ENCODE data around the gene C9orf43. TPM values are rescaled to one million over a fixed set of nuclear protein-coding genes. Genes with fewer than 3 reads are reported as not detected.
"Not testable (repeated sequence)": the region's sequence is repeated elsewhere in the genome, so short reads cannot be mapped to it uniquely, and the experiment has no call there.

Gene C9orf43
- total RNA-seq, 1 donor from 2014 or later: 0.88 TPM

- Histone ChIP-seq H3K4me3 (ENCODE audit: low read depth, low read length) (no peak overlapping the region), H3K36me3 (ENCODE audit: control insufficient read depth, insufficient read depth, low read length) (no peaks in the 10 kb centered on the region), H3K27me3 (ENCODE audit: control insufficient read depth, insufficient read depth, low read length) (no peaks in the 10 kb centered on the region)
- DNase-seq (ENCODE audit: low read depth): no peak
- TF ChIP-seq CTCF (IDR thresholded peaks at IDR 0.05; ENCODE audit: insufficient read depth, low read length, poor library complexity, severe bottlenecking): no peak
Measured at GRCh38 chr9:113373676-113374392, 36.7 kb upstream of the C9orf43 start.

GRCh38 chr9:113375057-113376023 lies 35.2 kb upstream of the C9orf43 start:
- DNase-seq (ENCODE audit: low read depth): no peak
- H3K36me3 ChIP-seq (ENCODE audit: control insufficient read depth, insufficient read depth, low read length): no peaks in the 10 kb centered on the region
- peak overlapping the region; percentile 21 for H3K4me3 ChIP-seq (ENCODE audit: low read depth, low read length)
- no peak for TF ChIP-seq CTCF (IDR thresholded peaks at IDR 0.05; ENCODE audit: insufficient read depth, low read length, poor library complexity, severe bottlenecking)
- no peaks in the 10 kb centered on the region for H3K27me3 ChIP-seq (ENCODE audit: control insufficient read depth, insufficient read depth, low read length)

GRCh38 chr9:113376634-113377567 lies 33.6 kb upstream of the C9orf43 start, which contains the start of gene HDHD3:
HDHD3 (minus strand) TSS chr9:113376986; CDS start chr9:113374354, 2,632 bp downstream.
- no peak for TF ChIP-seq CTCF (IDR thresholded peaks at IDR 0.05; ENCODE audit: insufficient read depth, low read length, poor library complexity, severe bottlenecking)
- Histone ChIP-seq H3K4me3 (ENCODE audit: low read depth, low read length) (peak within 1 kb of the TSS; percentile 61), H3K36me3 (ENCODE audit: control insufficient read depth, insufficient read depth, low read length) (no peaks in the 10 kb centered on the region), H3K27me3 (ENCODE audit: control insufficient read depth, insufficient read depth, low read length) (no peaks in the 10 kb centered on the region)
- peak; percentile 29 for DNase-seq (ENCODE audit: low read depth)

- not testable (repeated sequence) for H3K36me3 ChIP-seq (ENCODE audit: control insufficient read depth, insufficient read depth, low read length); H3K4me3 ChIP-seq (ENCODE audit: low read depth, low read length); DNase-seq (ENCODE audit: low read depth); H3K27me3 ChIP-seq (ENCODE audit: control insufficient read depth, insufficient read depth, low read length)
Measured at GRCh38 chr9:113379094-113379828, 31.3 kb upstream of the C9orf43 start.

GRCh38 chr9:113379829-113380210 lies 30.7 kb upstream of the C9orf43 start:
- not testable (repeated sequence) for H3K4me3 ChIP-seq (ENCODE audit: low read depth, low read length); H3K36me3 ChIP-seq (ENCODE audit: control insufficient read depth, insufficient read depth, low read length); H3K27me3 ChIP-seq (ENCODE audit: control insufficient read depth, insufficient read depth, low read length); DNase-seq (ENCODE audit: low read depth)

GRCh38 chr9:113380869-113381378 lies 29.6 kb upstream of the C9orf43 start:
- Histone ChIP-seq H3K36me3 (ENCODE audit: control insufficient read depth, insufficient read depth, low read length) (no peaks in the 10 kb centered on the region), H3K27me3 (ENCODE audit: control insufficient read depth, insufficient read depth, low read length) (no peaks in the 10 kb centered on the region), H3K4me3 (ENCODE audit: low read depth, low read length) (no peak overlapping the region)
- DNase-seq (ENCODE audit: low read depth): no peak
- TF ChIP-seq CTCF (IDR thresholded peaks at IDR 0.05; ENCODE audit: insufficient read depth, low read length, poor library complexity, severe bottlenecking): no peak

- H3K4me3 ChIP-seq (ENCODE audit: low read depth, low read length); H3K36me3 ChIP-seq (ENCODE audit: control insufficient read depth, insufficient read depth, low read length); H3K27me3 ChIP-seq (ENCODE audit: control insufficient read depth, insufficient read depth, low read length); DNase-seq (ENCODE audit: low read depth): not testable (repeated sequence)
Measured at GRCh38 chr9:113381441-113381840, 29.1 kb upstream of the C9orf43 start.

Measured in kidney epithelial cell (primary cell).